Lower leg skin (tissue), 3 donors: ENCODE results near the gene SORT1.

Source experiments
- POLR2A ChIP-seq, 2 donors: fragments of 450-650 bp; IDR thresholded peaks; one replicate each; pipeline ENCODE4 v1.6.1; 2016 to 2017; ENCODE audit warnings: antibody characterized with exemption in 2 of 2, mild to moderate bottlenecking in 1 of 2, moderate library complexity in 1 of 2
- TF ChIP-seq, protein P1 (sequence below), 3 donors: fragments of 450-650 bp; IDR thresholded peaks; one replicate each; pipeline ENCODE4 v1.5.1; 2016; ENCODE audit warnings: antibody characterized with exemption in 3 of 3, mild to moderate bottlenecking in 3 of 3, moderate library complexity in 2 of 3

DNA sequence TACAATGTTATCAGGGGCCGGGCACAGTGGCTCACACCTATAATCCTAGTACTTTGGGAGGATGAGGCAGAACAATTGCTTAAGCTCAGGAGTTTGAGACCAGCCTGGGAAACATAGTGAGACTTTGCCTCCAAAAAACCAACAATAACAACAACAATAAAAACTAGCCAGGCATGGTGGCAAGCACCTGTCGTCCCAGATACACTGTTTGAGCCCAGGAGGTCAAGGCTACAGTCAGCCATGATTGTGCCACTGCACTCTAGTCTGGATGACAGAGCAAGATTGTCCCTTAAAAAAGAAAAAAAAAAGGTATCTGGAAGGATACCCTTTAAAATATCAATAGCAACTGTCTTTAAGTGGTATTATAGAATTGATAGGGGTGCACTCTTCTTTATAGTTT is 16.1 kb downstream of the SORT1 start:
- TF ChIP-seq, protein P1, sequence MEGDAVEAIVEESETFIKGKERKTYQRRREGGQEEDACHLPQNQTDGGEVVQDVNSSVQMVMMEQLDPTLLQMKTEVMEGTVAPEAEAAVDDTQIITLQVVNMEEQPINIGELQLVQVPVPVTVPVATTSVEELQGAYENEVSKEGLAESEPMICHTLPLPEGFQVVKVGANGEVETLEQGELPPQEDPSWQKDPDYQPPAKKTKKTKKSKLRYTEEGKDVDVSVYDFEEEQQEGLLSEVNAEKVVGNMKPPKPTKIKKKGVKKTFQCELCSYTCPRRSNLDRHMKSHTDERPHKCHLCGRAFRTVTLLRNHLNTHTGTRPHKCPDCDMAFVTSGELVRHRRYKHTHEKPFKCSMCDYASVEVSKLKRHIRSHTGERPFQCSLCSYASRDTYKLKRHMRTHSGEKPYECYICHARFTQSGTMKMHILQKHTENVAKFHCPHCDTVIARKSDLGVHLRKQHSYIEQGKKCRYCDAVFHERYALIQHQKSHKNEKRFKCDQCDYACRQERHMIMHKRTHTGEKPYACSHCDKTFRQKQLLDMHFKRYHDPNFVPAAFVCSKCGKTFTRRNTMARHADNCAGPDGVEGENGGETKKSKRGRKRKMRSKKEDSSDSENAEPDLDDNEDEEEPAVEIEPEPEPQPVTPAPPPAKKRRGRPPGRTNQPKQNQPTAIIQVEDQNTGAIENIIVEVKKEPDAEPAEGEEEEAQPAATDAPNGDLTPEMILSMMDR (IDR thresholded peaks at IDR 0.05), result no peak
- no peak for TF ChIP-seq POLR2A (IDR thresholded peaks at IDR 0.05)
